Stimulated activated CD8-positive, alpha-beta memory T cell treated with anti-CD3 and anti-CD28 coated beads, Interleukin-4, amount 100 ng/mL, for 24 hours (primary cell): ENCODE results near the gene GAL3ST3.
"Not testable (repeated sequence)": the region's sequence is repeated elsewhere in the genome, so short reads cannot be mapped to it uniquely, and the experiment has no call there.

Experiments
- DNase-seq: peaks from one replicate; pipeline ENCODE4 v3.0.0-alpha.2; 2020; ENCODE audit warnings: low read depth

GAL3ST3 gene

DNA sequence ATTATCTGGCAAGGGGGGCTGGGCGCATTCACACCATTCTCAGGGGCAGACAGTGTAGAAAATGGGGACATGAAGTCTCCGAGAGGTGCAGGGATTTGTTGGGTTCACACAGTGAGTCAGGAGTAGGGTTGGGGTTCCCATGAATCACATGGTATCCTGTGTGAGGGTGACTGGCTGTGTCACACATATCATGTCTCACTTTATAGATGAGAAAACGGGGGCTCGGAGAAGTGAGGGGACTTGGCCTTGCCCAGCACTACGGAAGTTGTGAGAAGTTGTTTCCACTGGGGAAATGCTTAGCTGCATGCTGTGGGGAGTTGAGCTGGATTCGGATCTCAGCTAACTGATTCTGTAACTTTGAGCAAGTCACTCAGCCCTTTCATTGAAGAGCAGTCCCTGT is 4.2 kb downstream of the GAL3ST3 start:
- no peak for DNase-seq

DNA sequence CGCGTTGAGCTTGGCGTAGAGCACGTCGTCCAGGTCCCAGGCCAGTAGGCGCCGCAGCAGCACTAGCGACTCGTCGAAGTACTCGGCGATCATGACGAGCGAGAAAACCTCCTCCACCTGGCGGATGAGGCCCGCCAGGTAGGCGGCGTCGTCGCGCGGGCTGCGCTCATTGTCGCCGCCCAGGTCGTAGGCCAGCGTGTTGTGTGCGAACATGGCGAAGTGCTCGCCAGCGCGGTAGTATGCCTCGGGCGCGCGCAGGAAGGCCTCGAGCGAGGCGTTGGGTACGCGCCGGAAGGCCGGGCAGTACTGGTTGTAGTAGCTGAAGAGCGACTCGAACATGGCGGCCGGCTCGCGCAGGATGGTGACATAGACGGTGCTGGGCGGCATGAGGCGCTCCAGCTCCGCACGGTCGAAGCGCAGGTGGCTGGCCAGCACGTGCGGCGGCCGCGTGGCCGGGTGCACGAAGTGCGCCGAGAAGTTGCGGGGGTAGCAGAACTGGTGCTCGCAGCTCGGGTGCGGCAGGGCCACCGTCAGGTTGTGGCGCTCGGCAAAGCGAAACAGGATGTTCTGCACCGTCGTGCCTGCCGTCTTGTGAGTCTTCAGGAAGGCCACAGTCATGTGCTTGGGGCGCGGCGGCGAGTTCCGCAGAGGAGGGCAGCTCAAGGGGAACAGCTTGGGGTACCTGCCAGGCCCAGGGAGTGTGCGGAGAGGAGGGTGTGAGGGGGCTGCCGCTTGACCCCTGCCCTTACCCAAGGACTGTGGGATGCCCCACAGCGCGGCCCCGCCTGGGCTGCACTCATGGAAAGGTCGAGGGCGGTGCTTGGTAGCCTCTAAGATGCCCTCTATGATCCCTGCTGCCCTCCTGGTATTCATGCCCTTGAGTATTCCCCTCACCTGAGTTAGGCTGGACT is 5.7 kb downstream of the GAL3ST3 start:
- DNase-seq = no peak

DNA sequence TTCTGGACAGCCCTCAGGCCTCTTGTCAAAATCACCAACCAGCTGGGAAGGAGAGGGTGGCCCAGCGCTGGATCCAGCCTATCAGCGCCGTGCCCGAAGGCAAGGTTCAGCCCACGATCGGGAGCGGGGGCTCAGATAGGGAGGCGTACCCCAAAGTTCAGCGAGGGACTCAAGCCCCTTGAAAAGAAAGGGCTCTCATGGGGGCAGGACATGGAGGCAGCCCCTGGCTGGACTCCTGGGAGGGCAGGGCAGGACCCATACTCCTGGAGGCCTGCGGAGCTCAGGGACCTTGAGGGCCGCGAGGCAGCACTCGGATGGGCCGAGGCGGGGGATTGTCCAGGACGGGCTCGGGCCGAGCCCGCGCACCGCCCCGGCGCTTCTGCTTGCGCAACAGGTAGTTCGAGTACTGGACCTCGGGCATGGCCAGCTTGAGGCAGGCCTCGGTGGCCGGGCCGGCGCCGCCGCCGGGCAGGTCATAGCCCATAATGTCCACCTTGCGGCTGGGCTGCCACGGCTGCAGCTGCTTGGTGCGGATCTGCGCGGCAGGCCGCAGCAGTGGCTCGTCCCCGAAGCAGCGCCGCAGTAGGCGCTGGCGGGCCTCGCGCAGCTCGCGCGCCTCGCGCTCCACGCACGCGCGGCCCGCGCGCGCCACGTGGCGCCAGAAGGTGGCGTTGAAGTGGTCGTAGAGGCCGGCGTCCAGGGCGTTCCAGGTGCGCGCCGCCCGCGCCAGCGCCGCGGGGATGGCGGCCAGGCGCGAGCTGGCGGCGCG is 6.5 kb downstream of the GAL3ST3 start:
- DNase-seq = no peak

DNA sequence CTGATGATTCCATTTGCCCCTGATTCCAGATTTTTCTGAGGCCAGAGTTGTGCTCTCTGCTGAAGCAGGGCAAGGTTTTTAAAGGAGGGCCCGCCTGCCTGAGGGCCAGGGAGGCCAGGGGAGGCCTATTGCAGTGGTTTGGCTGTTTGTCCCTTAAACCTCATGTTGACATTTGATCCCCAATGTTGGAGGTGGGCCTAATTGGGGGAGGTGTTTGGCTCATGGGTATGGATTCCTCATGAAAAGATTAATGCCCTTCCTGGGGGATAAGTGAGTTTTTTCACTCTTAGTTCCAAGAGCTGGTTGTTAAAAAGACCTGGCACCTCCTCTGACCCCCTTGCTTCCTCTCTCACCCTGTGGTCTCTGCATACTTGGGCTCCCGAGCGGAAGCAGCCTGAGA is 9.2 kb downstream of the GAL3ST3 start:
- DNase-seq = no peak

DNA sequence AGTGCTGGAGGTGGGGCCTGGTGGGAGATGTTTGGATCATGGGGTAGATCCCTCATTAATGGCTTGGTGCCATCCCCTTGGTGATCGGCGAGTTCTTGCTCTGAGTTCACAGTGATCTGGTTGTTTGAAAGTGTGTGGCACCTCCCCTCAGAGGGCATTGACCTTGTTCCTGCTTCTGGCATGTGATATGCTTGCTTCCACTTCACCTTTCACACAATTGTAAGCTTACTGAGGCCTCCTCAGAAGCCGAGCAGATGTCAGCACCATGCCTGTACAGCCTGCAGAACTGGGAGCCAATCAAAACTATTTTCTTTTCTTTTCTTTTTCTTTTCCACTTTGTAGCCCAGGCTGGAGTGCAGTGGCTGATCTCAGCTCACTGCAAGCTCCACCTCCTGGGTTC is 11.6 kb downstream of the GAL3ST3 start:
- no peak for DNase-seq

DNA sequence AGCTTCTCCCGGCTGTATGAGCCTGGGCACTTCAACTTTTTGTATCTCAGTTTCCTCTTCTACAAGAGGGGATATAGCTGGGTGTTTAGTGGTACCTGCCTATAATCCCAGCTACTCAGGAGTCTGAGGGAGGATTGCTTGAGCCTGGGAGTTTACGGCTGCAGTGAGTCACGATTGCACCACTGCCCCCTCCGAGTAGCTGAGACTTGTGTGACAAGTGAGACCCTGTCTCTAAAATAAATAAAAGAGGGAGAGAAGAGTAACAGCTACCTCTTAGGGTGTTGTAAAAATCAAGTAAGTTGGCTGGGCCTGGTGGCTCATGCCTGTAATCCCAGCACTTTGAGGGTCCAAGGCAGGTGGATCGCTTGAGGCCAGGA is 12.6 kb downstream of the GAL3ST3 start:
- no peak for DNase-seq

DNA sequence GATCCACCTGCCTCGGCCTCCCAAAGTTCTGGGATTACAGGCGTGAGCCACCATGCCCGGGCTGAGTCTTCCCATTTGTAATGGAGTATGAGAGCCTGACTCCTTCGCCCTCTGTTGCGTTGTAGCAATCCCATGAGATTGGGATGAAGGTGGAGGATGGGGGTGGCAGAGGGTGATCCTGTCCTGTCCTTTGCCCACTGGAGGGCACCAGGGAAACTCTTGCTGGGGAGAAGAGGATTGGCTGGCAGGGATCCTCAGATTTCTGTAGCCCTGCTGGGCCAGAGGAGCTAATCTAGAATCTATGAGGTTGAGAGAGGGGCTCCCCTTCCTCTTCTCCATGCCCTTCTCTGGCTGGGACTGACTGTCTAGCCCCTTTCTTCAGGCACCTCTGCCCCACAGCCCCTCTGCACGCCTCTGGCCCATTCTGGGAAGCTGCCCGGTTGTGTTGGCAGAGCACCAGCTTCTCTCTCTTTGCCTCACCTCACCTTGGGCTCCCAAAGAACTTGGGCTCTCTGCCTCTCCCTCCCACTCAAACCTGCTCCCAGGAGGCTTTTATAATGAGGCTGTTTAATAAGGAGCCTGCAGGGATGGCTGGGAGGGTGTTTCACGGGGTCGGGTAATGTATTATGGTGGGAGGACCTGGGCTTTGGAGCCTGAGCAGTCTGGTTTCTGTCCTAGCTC is 13.2 kb downstream of the GAL3ST3 start:
- DNase-seq = no peak

DNA sequence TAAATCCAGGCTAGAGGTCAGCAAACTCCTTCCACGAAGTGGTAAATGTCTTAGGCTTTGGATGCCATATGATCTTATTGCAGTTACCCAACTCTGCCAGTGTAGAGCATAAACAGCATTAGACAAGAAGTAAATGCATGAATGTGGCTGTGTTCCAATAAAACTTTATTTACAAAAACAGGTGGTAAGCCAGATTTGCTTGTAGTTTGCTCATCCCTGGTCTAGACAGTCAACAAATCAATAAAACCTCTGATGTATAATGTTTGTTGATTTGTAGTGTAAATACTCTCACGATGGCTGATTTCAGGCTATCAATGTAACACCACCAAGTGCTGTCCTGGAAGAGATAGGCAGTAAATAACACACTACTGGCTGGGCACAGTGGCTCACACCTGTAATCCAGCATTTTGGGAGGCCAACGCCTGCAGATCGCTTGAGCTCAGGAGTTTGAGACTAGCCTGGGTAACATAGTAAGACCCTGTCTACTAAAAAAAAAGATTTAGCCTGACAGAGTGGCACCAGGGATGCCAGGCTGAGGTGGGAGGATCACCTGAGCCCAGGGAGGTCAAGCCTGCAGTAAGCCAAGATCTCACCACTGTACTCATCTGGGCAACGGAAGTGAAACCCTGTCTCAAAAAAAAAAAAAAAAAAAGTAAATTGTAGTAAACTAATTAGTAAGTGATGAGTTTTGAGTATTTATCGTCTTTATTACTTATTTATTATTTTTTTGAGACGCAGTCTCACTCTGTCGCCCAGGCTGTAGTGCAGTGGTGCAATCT is 15.8 kb downstream of the GAL3ST3 start:
- no peak for DNase-seq

DNA sequence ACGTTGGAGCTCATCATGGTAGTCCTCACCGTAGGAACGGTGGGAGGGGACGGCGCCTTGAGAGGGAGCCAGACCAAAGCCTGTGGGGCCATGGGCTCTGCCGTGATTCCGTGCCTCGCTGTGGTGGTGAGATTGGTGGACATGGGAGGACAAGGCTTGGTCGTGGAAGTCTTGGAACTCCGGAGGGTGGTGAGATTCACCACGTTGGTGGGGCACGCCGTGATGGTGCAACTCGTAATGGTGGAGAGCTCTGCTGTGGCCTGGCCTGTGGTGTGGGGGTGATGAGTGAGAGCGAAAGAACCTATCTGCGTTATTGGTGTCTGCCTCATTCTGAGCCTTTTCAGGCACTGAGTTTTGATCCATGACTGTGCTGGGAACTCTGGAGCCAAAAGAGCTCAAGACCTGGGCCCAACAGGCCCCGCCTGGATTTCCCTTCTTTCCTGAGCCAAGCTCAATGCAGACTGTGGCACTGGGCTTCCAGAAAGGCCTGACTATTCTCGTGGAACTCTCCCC is 22.9 kb downstream of the GAL3ST3 start, which contains the start of gene CATSPER1:
TSS of gene CATSPER1 (minus strand) at position 463 of the 513 bp plus-strand sequence. CDS start at position 363, 100 bp downstream.
- DNase-seq = no peak

DNA sequence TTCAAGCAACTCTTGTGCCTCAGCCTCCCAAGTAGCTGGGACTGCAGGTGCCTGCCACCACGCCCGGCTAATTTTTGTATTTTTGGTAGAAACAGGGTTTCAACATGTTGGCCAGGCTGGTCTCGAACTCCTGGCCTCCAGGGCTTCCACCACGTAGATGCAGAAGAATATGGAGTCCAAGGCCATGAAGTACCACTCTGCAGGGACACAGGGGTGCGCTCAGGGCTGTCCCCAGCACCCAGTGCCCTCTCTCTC is 25.8 kb downstream of the GAL3ST3 start:
- not testable (repeated sequence) for DNase-seq

DNA sequence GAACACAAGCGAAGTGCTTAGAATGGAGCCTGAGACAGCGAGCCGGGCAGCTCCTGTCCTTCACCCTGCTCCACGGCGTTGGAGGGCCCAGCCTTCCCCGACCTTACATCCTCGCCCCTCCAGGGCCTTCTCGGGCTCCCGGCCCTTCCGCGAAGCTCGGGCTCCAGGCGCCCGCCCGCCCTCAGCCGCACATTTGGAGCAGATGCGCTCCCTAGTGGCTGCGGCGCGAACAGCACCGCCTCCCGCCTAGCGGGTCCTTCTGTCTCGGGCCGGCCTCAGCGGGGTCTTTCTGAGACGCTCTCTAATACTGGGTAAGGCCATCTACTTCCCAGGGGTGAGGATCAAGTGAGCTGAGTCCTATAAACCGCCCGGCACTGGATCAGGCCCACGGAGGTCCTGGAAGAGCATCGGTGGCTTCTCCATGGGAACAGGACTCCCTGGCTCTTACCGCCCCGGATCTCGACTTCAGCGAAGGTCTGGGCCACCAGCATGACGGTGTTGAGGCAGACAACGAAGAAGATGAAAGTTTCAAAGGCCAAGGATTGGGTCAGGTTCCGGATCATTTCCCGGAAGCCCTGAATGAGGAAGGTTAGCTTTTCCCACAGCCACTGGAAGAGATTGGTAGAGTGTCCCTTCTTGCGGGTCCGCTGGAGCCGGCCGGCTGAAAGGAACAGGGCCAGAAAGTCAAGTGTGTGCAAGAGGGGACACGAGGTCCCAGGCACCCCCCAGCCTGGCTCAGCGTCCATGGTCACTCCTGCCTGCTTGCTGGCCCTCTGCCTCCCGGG is 26.4 kb downstream of the GAL3ST3 start:
- peak; percentile 69 for DNase-seq

DNA sequence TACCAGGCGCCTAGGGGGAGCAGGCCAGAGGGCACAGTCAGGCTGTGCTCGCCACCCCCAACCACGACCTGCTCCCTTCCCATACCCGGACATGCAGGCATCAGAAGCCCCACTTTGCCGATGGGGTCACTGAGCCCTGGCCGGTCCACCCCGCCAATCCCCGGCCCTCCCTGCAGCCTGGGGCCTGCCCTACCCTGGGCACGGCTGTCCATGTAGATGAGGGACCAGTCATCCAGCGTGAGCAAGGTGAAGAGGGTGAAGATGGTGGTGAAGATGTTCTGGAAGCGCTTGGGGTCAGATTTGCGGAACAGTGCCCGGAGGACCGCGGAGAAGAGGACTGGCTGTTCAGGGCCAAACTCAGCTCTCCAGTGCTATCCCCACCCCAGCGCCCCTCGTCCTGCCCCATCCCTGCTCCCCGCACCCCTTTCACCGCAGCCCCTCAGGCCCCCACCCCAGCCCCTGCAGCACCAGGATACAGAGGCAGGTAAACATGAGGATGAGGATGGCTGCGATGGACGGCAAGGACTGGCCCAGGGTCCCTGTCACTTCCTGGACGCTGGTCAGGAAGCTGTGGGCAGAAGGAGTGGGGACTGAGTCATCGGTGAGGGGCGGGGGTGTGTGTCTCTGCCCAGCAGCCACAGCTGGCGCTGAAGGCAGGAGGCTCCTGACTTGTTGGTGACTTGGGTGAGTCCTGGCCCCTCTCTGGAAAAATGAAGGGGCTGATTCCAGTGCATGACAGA is 28.2 kb downstream of the GAL3ST3 start:
- DNase-seq = no peak

DNA sequence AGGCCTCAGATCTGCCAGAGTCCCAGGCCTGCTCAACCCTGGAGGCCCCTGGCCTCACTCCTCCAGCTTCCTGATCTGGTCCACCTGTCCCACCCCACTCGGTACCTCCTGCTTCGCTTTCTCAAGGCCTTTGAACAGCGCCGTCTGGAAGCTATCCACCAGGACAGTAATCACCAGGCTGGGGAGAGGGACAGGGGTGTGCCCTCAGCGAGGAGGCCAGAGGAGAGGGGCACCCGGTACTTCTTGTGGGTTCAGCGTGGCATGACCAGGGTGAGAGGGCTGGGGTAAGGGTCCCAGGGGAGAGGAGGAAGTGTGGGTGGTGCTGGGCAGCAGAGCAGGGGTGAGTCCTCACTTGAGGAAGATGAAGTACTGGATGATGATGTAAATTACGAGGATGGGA is 28.7 kb downstream of the GAL3ST3 start:
- DNase-seq = no peak

DNA sequence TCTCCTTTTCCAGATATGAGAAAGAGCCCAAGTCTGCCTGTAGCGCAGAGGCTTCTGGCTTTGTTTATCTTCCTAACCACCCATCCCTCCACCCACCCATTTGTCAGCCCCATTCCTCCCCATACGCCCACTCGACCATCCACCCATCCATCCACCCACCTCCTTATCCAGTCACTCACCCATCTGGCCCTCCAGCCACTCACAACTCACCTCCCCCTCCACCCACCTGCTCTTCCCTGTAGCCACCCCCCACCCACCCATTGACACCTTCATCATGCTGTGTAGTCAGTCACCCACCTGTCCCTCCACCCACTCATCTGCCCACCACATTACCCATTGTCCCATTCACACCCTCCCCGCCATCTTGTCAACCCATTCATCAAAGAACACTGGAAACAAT is 31.6 kb downstream of the GAL3ST3 start:
- DNase-seq = no peak

DNA sequence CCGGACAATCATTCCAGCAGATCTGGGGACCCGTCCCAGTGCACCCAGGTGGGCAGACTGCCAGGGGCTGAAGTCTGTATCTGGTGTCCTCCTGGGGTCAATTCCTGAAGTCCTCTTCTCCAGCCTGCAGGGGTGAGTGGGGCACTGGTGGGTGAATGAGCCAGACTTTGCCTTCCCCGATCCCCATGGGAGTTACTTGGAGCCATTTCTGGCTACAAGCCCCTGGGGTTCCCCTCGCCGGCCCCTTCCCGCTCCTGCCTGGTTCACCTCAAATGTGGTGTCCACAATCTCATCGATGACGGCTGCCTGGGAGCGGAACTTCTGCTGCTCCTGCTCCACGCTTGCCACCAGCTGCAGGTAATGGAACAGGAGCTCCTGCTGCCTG is 32.2 kb downstream of the GAL3ST3 start:
- no peak for DNase-seq

DNA sequence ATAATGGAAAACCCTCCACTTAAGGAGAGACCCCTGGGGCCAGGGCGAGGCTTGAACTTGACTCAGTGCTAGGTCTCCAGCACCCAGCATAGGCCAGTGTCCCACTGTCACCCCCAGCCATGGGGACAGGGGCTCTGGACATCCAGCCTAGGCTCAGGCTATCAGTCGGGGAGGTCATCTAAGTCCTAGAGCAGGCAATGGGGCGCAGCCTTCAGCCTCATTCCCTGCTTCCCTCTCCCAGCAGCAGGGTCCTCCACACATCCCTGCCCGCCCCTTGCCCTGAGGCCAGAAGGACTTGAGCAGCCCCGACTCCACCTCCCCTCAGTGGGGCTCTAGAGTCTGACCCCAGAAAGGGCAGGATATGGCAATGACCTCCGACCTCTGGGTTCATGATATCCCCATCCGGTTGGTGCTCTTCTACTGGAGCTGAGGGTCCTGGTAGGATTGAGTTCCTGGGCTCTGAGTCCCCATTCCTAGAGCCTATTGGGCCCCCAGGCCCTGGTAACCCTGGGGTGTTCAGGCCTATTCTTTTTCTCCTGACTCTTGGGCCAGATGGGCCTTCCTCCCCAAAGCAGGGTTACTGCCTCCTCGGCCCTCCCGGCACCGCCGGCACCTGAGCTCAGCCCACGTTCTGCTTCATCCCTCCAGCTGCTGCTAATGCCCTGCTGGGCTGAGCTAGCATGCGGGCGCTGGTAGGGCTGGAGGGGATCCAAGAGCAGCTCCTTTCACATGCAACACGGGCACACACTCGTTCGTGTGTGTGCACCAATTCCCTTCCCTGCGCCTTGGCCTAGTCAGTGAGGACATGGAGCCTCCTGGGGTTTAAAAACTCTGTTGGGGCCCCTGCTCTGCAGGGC is 32.8 kb downstream of the GAL3ST3 start:
- no peak for DNase-seq

DNA sequence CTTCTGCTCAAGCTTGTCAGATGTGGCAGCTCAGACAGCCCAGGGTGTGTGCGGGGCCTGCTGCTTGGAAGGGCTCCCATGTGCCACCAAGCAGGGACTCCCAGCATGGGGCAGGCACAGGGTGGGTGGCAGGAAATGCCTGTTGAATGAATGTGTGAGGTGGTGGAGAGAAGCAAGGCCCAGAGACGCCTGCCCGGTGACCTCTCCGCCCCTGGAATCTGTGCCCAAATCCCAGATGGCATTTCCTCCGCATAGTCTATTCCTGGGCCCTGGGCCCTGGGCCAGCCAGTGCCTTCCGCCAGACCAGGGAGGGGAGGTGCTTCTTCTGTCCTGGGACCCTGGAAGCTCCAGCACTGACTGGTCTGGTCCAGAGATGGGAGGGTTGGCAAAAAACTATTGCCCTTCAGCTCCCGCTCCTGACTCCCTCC is 33.5 kb downstream of the GAL3ST3 start:
- no peak for DNase-seq

DNA sequence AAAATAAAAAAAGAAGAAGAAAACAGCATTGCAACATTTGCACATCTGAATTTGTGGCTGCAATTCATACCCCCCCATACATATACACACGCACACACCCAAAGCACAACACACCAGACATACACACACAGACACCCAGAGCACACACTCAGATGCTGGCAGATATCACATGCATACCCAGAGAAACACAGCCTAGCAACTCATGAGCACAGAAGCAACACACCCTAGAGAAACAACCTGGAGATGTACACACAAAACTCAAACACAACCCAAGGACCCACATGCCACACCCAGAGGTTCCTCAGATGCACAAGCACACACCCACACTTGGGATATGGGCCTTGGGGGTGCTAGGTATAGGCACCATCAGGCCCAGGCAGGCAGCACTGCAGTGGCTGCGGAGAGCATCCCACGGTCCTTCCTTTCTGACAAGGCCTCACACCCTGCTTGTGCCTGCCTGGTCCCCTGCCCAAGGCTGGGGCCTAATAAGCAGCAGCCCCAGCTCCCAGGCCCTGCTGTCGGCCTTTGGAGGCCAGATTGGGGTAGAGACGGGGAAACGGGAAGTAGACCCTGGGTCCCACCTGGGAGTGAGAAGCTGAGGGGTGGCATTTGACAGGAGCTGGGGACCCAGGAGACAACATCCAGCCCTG is 34.0 kb downstream of the GAL3ST3 start:
- DNase-seq = no peak

DNA sequence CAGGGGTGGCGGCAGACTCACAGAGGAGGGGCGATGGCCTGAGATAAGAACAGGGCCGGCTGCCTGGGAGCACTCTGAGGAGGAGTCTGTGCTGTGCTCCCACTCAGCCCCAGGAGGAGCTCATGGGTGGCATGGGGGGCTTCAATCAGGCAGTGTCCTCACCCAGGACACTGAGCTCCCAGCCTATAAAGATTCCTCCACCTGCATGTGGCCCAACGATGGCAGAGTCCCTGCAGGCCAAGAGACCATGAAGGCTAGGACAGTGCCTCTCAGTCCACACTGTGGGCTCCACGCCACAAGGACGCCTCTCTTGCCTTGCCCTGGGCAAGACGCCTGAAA is 35.2 kb downstream of the GAL3ST3 start:
- DNase-seq = no peak
